Transverse colon (tissue), 4 donors: Measurements from ENCODE around the gene D2HGDH. TPM values are rescaled to one million over a fixed set of nuclear protein-coding genes. Genes with fewer than 3 reads are reported as not detected.

Experiments used
- DNase-seq: peaks from one replicate; pipeline ENCODE4 v3.0.0-alpha.2; 2019
- H3K27ac ChIP-seq, 4 donors: fragments of 200-600 bp; sonication (generic); 2 replicates each; pipeline ENCODE4 v1.5.1; 2016 to 2018; ENCODE audit warnings: inconsistent platforms in 4 of 4
- H3K27me3 ChIP-seq: fragments of 200-600 bp; sonication (generic); 2 replicates; pipeline ENCODE4 v1.5.1; 2017; ENCODE audit warnings: inconsistent platforms
- H3K36me3 ChIP-seq, 4 donors: fragments of 200-600 bp; sonication (generic); 2 replicates each; pipeline ENCODE4 v1.5.1; 2017 to 2019; ENCODE audit warnings: inconsistent platforms in 4 of 4
- H3K4me1 ChIP-seq, 4 donors: fragments of 200-600 bp; sonication (generic); 2 replicates each; pipeline ENCODE4 v1.5.1; 2017 to 2020; ENCODE audit warnings: inconsistent platforms in 4 of 4
- H3K4me3 ChIP-seq, 4 donors: fragments of 200-600 bp; sonication (generic); 1 replicate in 1 of 4; 2 replicates in 3 of 4; pipeline versions ENCODE4 v1.5.1 to v1.6.1; 2017 to 2019; ENCODE audit warnings: inconsistent platforms in 4 of 4
- H3K9me3 ChIP-seq, 2 donors: fragments of 200-600 bp; sonication (generic); 2 replicates each; pipeline ENCODE4 v1.5.1; 2017 to 2019; ENCODE audit warnings: inconsistent platforms in 2 of 2
- EP300 ChIP-seq: sonication (generic); formaldehyde crosslinking; IDR thresholded peaks from one replicate; pipeline ENCODE4 v1.6.1; 2017; ENCODE audit warnings: antibody characterized with exemption, low read depth
- POLR2A ChIP-seq: fragments of 450-650 bp; IDR thresholded peaks from one replicate; pipeline ENCODE4 v1.6.1; 2016; ENCODE audit warnings: antibody characterized with exemption, mild to moderate bottlenecking, moderate library complexity
- POLR2AphosphoS5 ChIP-seq, 3 donors: sonication (generic); formaldehyde crosslinking; IDR thresholded peaks; one replicate each; pipeline ENCODE4 v1.6.1; 2016; ENCODE audit warnings: antibody characterized with exemption in 3 of 3
- whole genome bisulfite sequencing, 2 donors: methylation state at CpG; one replicate each; pipeline ENCODE4 v1.1.5; 2018; ENCODE audit warnings: low coverage in 1 of 2; 5-methylcytosine and 5-hydroxymethylcytosine counted together
- in situ Hi-C, 4 donors: fragments of 200-750 bp; cut with MboI; loops; one replicate each; pipeline versions ENCODE4 v1.15.0 to v1.15.1; 2017; ENCODE audit warnings: low sequenced_read_pairs in 3 of 4, low pct_ligation_motif_present in 1 of 4, low pct_unique_long_range_greater_than_20kb in 1 of 4
- intact Hi-C: fragments of 100-400 bp; cut with DNase I; formaldehyde crosslinking; loops from one replicate; pipeline ENCODE4 v1.15.1; 2023; ENCODE audit warnings: low total_unique reads
- total RNA-seq, 4 donors: library from RNA; depleted of rRNA; stranded (reverse); fragments of >200 nt; gene quantifications; one replicate each; pipeline ENCODE4 v1.1.0, GENCODE V29; 2016
- TF ChIP-seq, protein P1 (sequence below), 5 experiments: fragments of 200-600 bp in 3 of 5; fragments of 450-650 bp in 2 of 5; sonication (generic) in 3 of 5; IDR thresholded peaks; 1 replicate in 2 of 5; 2 replicates in 3 of 5; pipeline ENCODE4 v1.5.1; 2016 to 2017; ENCODE audit warnings: antibody characterized with exemption in 5 of 5, inconsistent platforms in 3 of 5, mild to moderate bottlenecking in 2 of 5, moderate library complexity in 1 of 5

Gene D2HGDH
- total RNA-seq, 4 donors from 2014 or later, result 53.2 to 150 (median 55.5) TPM

DNA sequence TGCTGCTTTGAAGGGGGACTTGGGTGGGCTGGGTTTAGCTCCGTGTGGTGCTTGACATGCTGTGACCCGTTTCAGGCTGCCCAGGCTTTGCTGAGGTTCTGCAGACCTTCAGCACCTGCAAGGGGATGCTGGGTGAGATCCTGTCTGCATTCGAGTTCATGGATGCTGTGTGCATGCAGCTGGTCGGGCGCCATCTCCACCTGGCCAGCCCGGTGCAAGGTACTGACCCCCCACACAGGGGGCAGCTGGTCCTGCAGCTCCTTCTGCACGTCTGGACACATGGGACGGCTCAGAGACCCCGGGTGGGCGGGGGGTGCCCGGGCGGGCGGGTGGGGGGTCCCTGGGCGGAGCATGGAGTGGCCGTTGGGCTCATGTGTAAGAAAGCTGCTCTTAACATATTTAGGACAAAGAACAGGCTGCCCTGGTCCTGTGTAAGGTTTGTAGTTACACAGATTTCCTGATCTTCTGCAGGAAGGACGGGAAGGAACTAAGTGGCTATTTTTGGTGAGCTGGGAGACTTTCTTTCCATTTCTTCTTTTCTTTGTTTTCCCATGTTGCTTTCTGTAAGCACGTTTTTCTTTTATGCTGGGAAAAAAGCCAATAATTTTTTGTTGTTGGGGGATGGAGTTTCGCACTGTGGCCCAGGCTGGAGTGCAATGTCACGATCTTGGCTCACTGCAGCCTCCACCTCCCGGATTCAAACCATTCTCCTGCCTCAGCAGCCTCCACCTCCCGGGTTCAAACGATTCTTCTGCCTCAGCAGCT lies 15.8 kb downstream of the D2HGDH start:
- Histone ChIP-seq H3K4me1 (no peaks in the 10 kb centered on the region), H3K36me3 (peaks cover 0 to 9% (median 4%) of the 10 kb centered on the region in 4 donors), H3K27me3 (no peaks in the 10 kb centered on the region), H3K27ac (no peak overlapping the region), H3K4me3 (no peak overlapping the region), H3K9me3 (no peaks in the 10 kb centered on the region)
- DNase-seq, result no peak
- TF ChIP-seq POLR2A (no peak), POLR2AphosphoS5 (IDR thresholded peaks at IDR 0.05) (no peak), EP300 (no peak)
- TF ChIP-seq, protein P1, sequence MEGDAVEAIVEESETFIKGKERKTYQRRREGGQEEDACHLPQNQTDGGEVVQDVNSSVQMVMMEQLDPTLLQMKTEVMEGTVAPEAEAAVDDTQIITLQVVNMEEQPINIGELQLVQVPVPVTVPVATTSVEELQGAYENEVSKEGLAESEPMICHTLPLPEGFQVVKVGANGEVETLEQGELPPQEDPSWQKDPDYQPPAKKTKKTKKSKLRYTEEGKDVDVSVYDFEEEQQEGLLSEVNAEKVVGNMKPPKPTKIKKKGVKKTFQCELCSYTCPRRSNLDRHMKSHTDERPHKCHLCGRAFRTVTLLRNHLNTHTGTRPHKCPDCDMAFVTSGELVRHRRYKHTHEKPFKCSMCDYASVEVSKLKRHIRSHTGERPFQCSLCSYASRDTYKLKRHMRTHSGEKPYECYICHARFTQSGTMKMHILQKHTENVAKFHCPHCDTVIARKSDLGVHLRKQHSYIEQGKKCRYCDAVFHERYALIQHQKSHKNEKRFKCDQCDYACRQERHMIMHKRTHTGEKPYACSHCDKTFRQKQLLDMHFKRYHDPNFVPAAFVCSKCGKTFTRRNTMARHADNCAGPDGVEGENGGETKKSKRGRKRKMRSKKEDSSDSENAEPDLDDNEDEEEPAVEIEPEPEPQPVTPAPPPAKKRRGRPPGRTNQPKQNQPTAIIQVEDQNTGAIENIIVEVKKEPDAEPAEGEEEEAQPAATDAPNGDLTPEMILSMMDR (IDR thresholded peaks at IDR 0.05), result no peak
- in situ Hi-C loops (no loop called here), intact Hi-C loops (no loop called here)
- 83 to 86% methylated on average over 5 to 22 of the region's 22 CpGs for WGBS, 2 donors

DNA sequence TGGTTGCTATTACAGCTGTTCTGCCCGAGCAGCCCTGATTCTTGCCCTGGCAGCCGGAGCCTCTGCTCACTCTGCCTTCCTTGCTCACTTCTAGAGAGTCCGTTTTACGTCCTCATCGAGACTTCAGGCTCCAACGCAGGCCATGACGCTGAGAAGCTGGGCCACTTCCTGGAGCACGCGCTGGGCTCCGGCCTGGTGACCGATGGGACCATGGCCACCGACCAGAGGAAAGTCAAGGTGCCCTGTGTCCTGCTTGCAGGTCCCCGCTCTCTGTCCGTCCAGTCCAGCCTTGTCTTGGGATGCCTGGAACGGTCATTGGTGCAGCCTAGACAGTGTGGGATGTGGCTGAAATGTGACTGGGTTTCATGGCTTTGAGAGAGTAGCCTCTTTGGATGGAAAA lies 16.7 kb downstream of the D2HGDH start:
- Histone ChIP-seq H3K27ac (no peak overlapping the region), H3K27me3 (no peaks in the 10 kb centered on the region), H3K9me3 (no peaks in the 10 kb centered on the region), H3K4me3 (no peak overlapping the region), H3K4me1 (no peaks in the 10 kb centered on the region), H3K36me3 (peaks cover 0 to 4% (median 0%) of the 10 kb centered on the region in 4 donors)
- in situ Hi-C loops, result no loop called here
- WGBS, 2 donors, result 89% methylated on average over 15 of the region's 15 CpGs; no CpG with 5 or more reads in 1 of the 2 donors
- intact Hi-C loops, result no loop called here
- no peak for DNase-seq
- no peak for TF ChIP-seq POLR2A
- TF ChIP-seq EP300, result no peak
- TF ChIP-seq POLR2AphosphoS5 (IDR thresholded peaks at IDR 0.05), result no peak
- TF ChIP-seq, protein P1 (IDR thresholded peaks at IDR 0.05), result no peak

DNA sequence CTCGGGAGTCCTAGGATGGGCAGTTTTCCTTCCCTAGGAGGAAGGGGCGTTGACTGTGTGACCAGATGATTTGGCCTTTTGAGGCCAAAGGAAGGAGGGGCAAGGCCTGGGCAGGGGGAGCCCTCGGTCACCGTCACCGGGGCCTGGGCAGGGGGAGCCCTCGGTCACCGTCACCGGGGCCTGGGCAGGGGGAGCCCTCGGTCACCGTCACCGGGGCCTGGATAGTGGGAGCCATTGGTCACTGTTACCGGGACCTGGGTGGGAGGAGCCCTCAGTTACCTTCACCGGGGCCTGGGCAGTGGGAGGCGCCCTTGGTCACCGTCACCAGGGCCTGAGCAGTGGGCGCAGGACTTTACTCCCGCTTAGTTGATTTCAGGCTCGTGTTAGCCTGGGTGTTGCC lies 17.3 kb downstream of the D2HGDH start:
- 96% methylated on average over 16 of the region's 18 CpGs; no CpG with 5 or more reads in 1 of the 2 donors for WGBS, 2 donors
- no peaks in the 10 kb centered on the region for H3K4me1 ChIP-seq
- H3K9me3 ChIP-seq, result no peaks in the 10 kb centered on the region
- no peaks in the 10 kb centered on the region for H3K36me3 ChIP-seq
- TF ChIP-seq, protein P1 (IDR thresholded peaks at IDR 0.05), result no peak
- no peak for TF ChIP-seq POLR2AphosphoS5 (IDR thresholded peaks at IDR 0.05)
- TF ChIP-seq EP300, result no peak
- TF ChIP-seq POLR2A, result no peak
- H3K27me3 ChIP-seq, result no peaks in the 10 kb centered on the region
- in situ Hi-C loops, result no loop called here
- H3K27ac ChIP-seq, result no peak overlapping the region
- no peak overlapping the region for H3K4me3 ChIP-seq
- intact Hi-C loops, result no loop called here
- no peak for DNase-seq

DNA sequence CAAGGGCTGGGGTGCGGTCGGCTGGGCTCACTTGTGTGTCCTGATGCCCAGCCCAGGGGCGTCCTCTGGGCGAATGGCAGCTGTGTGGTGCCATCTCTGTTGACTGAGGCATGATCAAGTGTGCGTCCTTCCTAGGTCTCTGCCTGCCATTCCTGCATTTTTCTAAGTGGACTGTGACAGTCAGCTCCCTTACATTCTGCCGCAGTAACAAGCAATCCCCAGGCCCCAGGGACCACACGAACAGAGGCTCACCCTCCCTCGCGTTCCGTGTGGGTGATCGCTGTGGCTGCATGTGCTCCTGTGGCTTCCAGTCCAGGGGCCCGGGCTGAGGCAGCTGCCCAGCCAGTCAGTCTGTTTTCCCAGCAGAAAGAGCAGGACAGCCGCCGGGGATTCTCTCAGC lies 17.8 kb downstream of the D2HGDH start:
- Histone ChIP-seq H3K9me3 (no peaks in the 10 kb centered on the region), H3K27ac (no peak overlapping the region), H3K4me3 (no peak overlapping the region), H3K27me3 (no peaks in the 10 kb centered on the region), H3K4me1 (no peaks in the 10 kb centered on the region), H3K36me3 (no peaks in the 10 kb centered on the region)
- in situ Hi-C loops, result no loop called here
- TF ChIP-seq, protein P1 (IDR thresholded peaks at IDR 0.05), result no peak
- no peak for TF ChIP-seq POLR2A
- TF ChIP-seq EP300, result no peak
- no peak for TF ChIP-seq POLR2AphosphoS5 (IDR thresholded peaks at IDR 0.05)
- no peak for DNase-seq
- intact Hi-C loops, result no loop called here
- WGBS, 2 donors, result 92% methylated on average over 12 of the region's 14 CpGs; no CpG with 5 or more reads in 1 of the 2 donors
